Pancreas (tissue), 10 donors: Measurements from ENCODE around the gene GLG1. TPM values are rescaled to one million over a fixed set of nuclear protein-coding genes. Genes with fewer than 3 reads are reported as not detected.
"Not testable (repeated sequence)": the region's sequence is repeated elsewhere in the genome, so short reads cannot be mapped to it uniquely, and the experiment has no call there.

Experiments
- ATAC-seq, 4 donors: fragments of 200-7000 bp; cut with Tn5 transposase; one replicate each; pipeline versions ENCODE4 v1.8.0 to v1.9.1; 2020; ENCODE audit warnings: mild to moderate bottlenecking in 4 of 4, moderate library complexity in 4 of 4
- DNase-seq, 6 donors: peaks; one replicate each; pipeline ENCODE4 v3.0.0-alpha.2; 2020
- FAIRE-seq: peaks from 2 replicates; lab custom pipeline; 2012; peaks lifted over from hg19 to GRCh38; lab: Jason Lieb, UNC
- H3K27ac ChIP-seq, 4 donors: fragments of 200-600 bp; sonication (generic); 1 replicate in 3 of 4; 2 replicates in 1 of 4; pipeline versions ENCODE4 v1.5.0 to v1.8.0; 2020
- H3K27me3 ChIP-seq, 4 donors: fragments of 200-600 bp; one replicate each; pipeline ENCODE4 v1.8.0; 2021
- H3K36me3 ChIP-seq, 3 donors: fragments of 200-600 bp; sonication (generic) in 1 of 3; one replicate each; pipeline versions ENCODE4 v1.5.0 to v1.8.0; 2020 to 2021
- H3K4me1 ChIP-seq, 3 donors: fragments of 200-600 bp; one replicate each; pipeline ENCODE4 v1.8.0; 2021
- H3K4me3 ChIP-seq, 4 donors: fragments of 200-600 bp; sonication (generic) in 2 of 4; one replicate each; pipeline versions ENCODE4 v1.5.0 to v1.8.0; 2020 to 2021
- H3K9me3 ChIP-seq, 4 donors: fragments of 200-600 bp; one replicate each; pipeline ENCODE4 v1.8.0; 2021
- WGBS, 2 donors: extraction: QIAGEN DNeasy Blood & Tissue Kit; methylation state at CpG; one replicate each; pipeline ENCODE4 v1.1.7; 2013; 5-methylcytosine and 5-hydroxymethylcytosine counted together
- intact Hi-C, 3 donors: fragments of 100-400 bp; cut with DNase I; formaldehyde crosslinking; loops; one replicate each; pipeline versions ENCODE4 v1.11.1 to v1.14.2; 2022
- polyA plus RNA-seq, 2 donors: library from polyadenylated mRNA; stranded (reverse); fragments of 200-250 nt; gene quantifications; one replicate each; pipeline ENCODE4 v1.2.3, GENCODE V29; 2013
- total RNA-seq, 6 donors: library from RNA; stranded (reverse); fragmentation: NEBNext Ultra II Directional in 4 of 6; extraction: Animal tissue kit (Norgen Biotek cat#: 25700) in 4 of 6; gene quantifications; one replicate each; pipeline versions ENCODE4 v1.2.1 to v1.2.4, GENCODE V29; 2021 to 2023
- donor health status: healthy with polysubstance abuse.
- donor health status: DM: no; HTN: no; CAD: no; lungs with moderate emphysema.
- donor health status: DM: no; HTN: no; CAD: no.
- donor health status: control.
- donor health status: control.
- donor health status: Bipolar disorder and iron deficiency.
- donor health status: DM: yes; HTN: yes; CAD: no.
- donor health status: DM: no; HTN: no; CAD: no.
- donor health status: DM: no; HTN: no; CAD: no.
- donor health status: DM: yes; HTN: yes; CAD: no.

Gene GLG1
- total and polyA plus RNA-seq, 8 donors: 30.6 to 93.2 (median 72.0) TPM

DNA sequence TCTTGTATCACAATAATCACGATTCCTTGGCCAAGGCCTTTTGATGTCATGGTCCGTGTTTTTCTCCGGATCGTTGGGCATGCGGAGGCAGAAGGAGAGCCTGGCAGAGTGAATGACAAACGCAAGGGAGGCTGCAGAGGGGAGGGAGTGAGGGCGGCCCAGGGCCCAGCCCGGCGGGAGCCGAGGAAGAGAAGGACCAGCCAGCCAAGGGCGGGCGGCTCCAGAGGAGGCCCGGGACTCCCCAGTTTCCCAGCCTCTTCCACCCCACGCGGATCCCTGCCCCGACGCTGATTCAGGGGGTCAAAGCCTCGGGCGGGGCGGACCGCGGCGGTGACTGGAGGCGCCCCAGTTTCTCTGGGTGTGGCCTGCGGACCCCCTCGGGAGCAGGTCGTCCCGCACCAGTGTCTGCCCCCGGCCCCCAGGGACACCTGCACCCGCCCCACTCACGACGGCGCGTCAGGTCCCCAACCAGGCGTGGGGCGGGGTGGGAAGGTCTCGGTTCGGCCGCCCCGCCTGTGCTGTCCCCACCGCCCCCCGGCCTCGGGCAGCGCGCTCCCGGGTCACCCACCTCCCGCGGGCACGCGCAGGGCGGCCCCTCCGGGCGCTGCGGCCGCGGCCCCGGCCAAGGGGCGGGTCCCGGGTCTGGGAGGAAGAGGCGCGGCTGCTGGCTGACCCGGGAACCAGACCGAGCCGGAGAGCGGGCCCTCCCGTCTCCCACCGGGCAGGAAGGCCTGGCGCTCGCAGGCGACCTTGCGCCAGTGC lies 200.1 kb downstream of the GLG1 start:
- H3K36me3 ChIP-seq, FAIRE-seq, intact Hi-C loops, H3K9me3 ChIP-seq, H3K4me1 ChIP-seq, H3K27me3 ChIP-seq: not testable (repeated sequence)
- peak in 3 of 6 donors; percentile 47 to 69 (median 56) for DNase-seq
- peak overlapping the region; percentile 10 to 43 (median 28) for H3K4me3 ChIP-seq
- H3K27ac ChIP-seq: peak overlapping the region in 3 of 4 donors; percentile 33 to 58 (median 47)
- ATAC-seq: peak; percentile 87 to 95 (median 89)
- WGBS, 2 donors: 4 to 9% methylated on average over 10 to 23 of the region's 71 CpGs

DNA sequence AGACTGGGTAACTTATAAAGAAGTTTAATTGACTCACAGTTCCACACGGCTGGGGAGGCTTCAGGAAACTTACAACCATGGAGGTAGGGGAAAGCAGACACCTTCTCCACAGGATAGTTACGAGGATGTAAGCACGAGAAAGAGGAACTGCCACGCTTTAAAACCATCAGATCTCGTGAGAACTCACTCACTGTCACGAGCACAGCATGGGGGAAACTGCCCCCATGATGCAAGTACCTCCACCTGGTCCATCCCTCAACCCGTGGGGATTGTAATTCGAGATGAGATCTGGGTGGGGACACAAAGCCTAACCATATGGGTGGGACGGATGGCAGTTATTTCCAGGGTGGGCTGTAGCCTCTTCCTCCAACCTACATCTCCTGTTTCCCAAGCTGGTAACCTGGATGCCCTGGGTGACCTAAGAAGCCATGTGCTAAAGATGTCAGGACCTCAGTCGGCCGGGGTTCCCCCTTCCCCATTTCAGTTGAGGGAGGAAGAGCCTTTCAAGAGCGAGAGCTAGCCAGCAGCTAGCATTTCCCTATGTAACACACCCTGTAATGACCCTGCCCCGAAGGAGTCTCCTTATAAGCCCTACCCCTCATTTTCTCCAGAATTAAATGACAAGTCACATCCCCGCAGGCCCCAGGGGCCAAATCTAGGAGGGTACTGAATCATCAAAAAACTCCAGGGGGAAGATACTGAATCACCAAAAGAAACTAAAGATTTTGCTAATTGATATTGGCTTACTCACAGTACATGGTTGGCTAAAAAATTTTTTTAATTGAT lies 202.6 kb downstream of the GLG1 start:
- ATAC-seq, H3K27ac ChIP-seq, intact Hi-C loops, H3K4me3 ChIP-seq, H3K27me3 ChIP-seq, FAIRE-seq, DNase-seq, H3K9me3 ChIP-seq, H3K36me3 ChIP-seq, H3K4me1 ChIP-seq: not testable (repeated sequence)
- WGBS, 2 donors: 67 to 70% methylated on average over 6 of the region's 14 CpGs

DNA sequence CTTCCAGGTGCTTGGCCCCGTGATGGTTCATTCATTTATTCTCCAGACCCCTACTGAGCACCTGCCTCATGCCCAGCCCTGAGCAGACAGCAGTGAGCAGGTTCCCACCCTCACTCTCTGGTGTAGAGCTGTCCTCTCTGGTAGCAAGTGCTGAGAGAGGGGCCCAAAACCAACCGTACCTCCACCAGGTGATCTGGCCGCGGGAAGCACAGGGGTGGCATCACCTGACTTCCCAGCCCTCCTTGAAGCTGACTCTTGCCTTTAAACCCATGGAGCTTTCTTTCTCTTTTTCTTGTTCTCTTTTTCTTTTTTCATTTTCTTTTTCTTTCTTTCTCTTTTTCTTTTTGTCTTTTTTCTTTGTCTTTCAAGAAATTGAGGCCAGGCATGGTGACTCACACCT lies 206.7 kb downstream of the GLG1 start:
- H3K9me3 ChIP-seq, H3K27ac ChIP-seq, DNase-seq, H3K36me3 ChIP-seq, ATAC-seq, FAIRE-seq, H3K4me1 ChIP-seq, intact Hi-C loops, H3K27me3 ChIP-seq, H3K4me3 ChIP-seq: not testable (repeated sequence)
- 77 to 78% methylated on average over 3 of the region's 4 CpGs for WGBS, 2 donors

DNA sequence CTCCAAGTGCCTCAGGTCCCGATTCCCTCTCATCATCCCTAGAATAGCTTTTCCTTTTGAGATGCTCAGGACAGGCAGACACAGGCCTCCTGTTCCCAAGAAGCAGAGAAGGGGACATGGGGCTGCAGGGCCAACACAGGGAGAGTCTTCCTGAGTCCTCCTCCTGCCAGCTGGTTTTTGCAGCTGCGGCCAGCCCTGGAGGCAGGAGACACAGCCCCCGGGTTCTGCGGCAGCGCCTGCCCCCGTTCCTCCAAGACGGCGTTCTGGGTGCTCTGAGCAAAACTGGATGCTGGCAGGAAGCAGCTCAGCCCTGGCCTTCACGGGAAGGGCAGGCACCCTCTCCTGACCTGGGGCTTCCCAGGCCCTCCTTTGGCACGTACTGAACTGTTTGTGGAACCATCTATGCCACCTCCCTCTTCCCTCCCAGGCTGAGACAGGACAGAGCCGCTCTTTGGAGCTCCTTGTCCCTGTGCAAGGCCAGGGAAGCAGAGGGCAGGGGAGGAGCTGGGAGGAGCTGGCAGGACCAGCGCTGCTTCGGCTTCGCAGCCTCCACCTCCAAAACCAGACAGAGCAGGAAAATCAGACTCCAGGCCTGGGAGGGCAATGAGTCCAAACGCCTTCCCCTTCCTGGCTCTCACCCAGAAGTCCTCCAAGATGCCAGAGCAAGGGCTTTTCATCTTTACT lies 208.6 kb downstream of the GLG1 start:
- ATAC-seq (peak in 3 of 4 donors; percentile 18 to 43 (median 34)), DNase-seq (peak in 1 of 6 donors; percentile 45)
- H3K9me3 ChIP-seq, H3K4me3 ChIP-seq, H3K27me3 ChIP-seq, H3K4me1 ChIP-seq, H3K27ac ChIP-seq, FAIRE-seq, H3K36me3 ChIP-seq, intact Hi-C loops: not testable (repeated sequence)
- 59 to 68% methylated on average over 11 of the region's 15 CpGs for WGBS, 2 donors

Other genes with a start within 250 kb of the GLG1 start
- gene NPIPB15, start 230.8 kb downstream of the GLG1 start, total RNA-seq: 1 to 10 TPM in 4 of 6 donors, not detected in 2; 1.7 to 4.3 (median 3.7) TPM
- 10 to 100 TPM; 31.9 to 76.5 TPM for gene NPIPB15, start 230.8 kb downstream of the GLG1 start, polyA plus RNA-seq
- gene CLEC18B, start 185.6 kb downstream of the GLG1 start, total RNA-seq: 1 to 10 TPM in 2 of 6 donors, under 1 TPM in 4; 0.21 to 1.5 (median 0.66) TPM
- 1 to 10 TPM; 1.2 to 3.1 TPM for gene CLEC18B, start 185.6 kb downstream of the GLG1 start, polyA plus RNA-seq
- 10 to 100 TPM in 3 of 6 donors, 1 to 10 TPM in 3; 4.7 to 14.0 (median 9.2) TPM for gene RFWD3, start 59.8 kb upstream of the GLG1 start, total RNA-seq
- gene RFWD3, start 59.8 kb upstream of the GLG1 start, polyA plus RNA-seq: 1 to 10 TPM; 3.7 to 6.0 TPM
- 10 to 100 TPM in 1 of 6 donors, 1 to 10 TPM in 5; 3.6 to 11.7 (median 6.6) TPM for gene MLKL, start 93.7 kb upstream of the GLG1 start, total RNA-seq
- gene MLKL, start 93.7 kb upstream of the GLG1 start, polyA plus RNA-seq: 10 to 100 TPM; 11.0 to 12.4 TPM
- 1 to 10 TPM; 2.2 to 6.4 (median 3.5) TPM for gene FA2H, start 167.7 kb upstream of the GLG1 start, total RNA-seq
- 1 to 10 TPM; 3.9 to 4.8 TPM for gene FA2H, start 167.7 kb upstream of the GLG1 start, polyA plus RNA-seq